GM18861 (cell line): ENCODE data around the gene TENT4B.

Source experiments
- ATAC-seq: cut with Tn5 transposase; IDR thresholded peaks from one replicate; pipeline ENCODE4 v1.9.1; 2021; ENCODE audit not compliant: unreplicated experiment

The TENT4B gene

GRCh38 chr16:50195276-50195675, 42.2 kb downstream of the TENT4B start:
- no peak for ATAC-seq

GRCh38 chr16:50195756-50196155, 42.6 kb downstream of the TENT4B start:
- no peak for ATAC-seq

DNA sequence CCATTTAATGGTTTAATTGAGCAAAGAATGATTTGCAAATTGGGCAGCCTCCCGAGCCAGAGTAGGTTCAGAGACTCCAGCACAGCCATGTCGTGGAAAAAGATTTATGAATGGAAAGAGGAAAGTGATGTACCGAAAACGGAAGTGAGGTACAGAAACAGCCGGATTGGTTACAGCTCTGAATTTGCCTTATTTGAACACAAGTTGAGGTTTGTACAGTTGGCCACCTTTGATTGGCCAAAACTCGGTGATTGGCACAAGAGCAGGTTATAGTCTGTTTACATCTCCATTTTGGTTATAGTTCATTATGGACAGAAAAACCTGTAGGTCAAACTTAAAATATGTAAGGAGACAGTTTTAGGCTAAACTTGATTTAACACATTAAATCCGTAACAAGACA, 44.5 kb downstream of the TENT4B start:
- no peak for ATAC-seq

- ATAC-seq, result no peak
These were observed 45.8 kb downstream of the TENT4B start for GRCh38 chr16:50198802-50199403.

DNA sequence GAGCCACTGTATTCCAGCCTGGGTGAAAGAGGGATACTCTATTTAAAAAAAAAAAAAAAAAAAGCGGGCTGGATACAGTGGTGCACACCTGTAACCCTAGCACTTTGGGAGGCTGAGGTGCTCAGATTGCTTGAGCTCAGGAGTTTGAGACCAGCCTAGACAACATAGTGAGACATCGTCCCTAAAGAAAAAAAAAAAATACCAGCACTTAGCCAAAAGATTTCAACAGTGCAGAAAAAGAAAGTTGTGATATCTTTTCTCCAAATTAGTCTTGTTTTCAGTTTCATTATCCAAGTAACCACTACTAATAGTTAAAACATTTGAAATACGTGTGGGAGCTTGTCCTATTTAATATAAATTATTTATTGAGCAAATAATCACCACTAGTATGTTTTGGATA, 48.7 kb downstream of the TENT4B start:
- ATAC-seq, result no peak

GRCh38 chr16:50202926-50203624, 50.0 kb downstream of the TENT4B start:
- no peak for ATAC-seq

- no peak for ATAC-seq
These were observed 50.6 kb downstream of the TENT4B start for GRCh38 chr16:50203681-50204080.

- ATAC-seq, result no peak
These were observed 51.5 kb downstream of the TENT4B start for GRCh38 chr16:50204453-50205108.

- ATAC-seq, result no peak
These were observed 54.5 kb downstream of the TENT4B start for GRCh38 chr16:50207652-50208051.

DNA sequence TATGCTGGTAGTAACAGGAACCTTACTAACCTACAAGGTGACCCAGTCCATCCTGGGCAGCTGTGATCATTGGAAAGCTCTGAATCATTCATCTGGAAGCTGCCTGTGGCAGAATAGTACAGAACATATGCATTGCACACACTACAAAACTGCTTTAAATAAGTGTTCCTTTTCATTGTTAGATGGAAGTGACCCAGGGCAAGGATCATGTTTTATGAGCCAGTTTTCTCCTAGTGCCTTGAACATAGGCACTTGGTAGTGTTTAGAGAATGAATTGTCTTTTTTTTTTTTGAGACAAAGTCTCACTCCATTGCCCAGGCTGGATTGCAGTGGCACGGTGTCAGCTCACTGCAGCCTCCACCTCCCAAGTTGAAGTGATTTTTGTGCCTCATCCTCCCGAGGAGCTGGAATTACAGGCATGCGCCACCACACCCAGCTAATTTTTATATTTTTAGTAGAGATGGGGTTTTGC, 55.4 kb downstream of the TENT4B start:
- no peak for ATAC-seq

DNA sequence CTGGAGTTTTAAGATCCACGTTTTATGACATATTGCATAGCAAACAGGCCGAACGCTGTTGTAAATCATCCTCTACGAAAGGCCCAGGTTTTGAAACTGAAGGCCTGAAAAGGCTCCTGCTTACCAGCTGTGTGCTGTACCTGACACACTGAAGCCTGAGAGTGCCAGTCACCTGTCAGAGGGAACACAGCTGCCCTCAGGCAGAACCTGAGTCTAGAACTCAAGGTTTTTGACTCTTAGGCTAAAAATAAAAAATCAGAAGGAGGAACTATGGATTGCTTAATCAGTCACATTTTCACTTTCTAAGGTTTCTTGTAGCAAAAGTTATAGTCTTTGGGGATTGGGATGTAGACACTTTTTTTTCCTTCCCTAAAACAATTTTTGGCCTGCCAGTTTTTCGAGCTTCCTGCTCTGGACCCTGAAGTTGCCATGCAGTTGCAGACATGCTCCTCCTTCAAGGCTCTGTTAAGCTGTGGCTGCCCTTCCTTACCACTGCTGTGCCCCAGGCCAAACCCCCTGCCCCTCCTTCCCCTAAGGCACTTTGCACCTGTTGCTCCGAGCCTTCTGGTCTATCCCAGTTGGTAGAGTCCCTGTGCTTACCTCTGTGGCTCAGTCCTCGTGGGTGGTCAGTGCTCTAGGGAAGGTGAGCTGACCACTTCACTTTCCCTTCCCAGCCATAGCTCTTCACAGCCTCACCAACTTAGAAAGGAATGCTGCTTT, 56.6 kb downstream of the TENT4B start:
- ATAC-seq, result no peak

DNA sequence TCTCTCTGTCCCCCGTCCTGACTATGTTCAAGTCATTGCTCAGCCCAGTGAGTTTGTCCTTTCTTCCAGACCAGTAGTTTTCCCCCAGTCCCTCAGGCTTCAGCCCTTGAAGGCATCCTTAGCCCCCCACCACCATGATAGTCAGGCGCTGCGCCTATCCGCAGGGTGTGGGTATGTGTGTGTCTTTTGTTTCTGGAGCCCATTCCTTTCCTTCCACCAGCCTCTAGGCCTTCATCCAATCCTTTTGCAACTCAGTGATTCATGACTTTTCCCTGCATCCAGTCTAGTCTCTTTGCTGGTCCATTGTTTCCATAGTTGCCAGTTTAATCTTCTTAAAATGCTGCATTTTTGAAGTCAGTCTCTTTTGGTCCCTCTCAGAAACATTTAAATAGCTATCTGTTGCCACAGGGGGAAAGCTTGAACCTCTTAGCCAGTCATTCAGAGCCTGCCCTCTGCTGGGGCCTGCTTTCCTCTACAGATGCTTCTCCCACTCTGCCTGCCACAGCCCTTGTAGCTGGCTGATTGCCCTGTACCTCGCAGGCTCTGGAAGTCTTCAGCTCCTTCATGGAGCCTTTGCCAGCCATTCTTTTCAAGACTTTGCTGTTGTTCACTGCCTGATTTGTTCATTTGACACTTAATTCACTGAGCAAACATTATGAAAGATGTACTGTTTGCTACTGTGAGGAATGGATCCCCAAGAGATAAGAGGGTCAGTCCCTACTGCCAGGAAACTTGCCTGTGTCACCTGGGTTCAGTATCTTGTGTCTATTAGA, 57.3 kb downstream of the TENT4B start:
- ATAC-seq, result peak; percentile 84

DNA sequence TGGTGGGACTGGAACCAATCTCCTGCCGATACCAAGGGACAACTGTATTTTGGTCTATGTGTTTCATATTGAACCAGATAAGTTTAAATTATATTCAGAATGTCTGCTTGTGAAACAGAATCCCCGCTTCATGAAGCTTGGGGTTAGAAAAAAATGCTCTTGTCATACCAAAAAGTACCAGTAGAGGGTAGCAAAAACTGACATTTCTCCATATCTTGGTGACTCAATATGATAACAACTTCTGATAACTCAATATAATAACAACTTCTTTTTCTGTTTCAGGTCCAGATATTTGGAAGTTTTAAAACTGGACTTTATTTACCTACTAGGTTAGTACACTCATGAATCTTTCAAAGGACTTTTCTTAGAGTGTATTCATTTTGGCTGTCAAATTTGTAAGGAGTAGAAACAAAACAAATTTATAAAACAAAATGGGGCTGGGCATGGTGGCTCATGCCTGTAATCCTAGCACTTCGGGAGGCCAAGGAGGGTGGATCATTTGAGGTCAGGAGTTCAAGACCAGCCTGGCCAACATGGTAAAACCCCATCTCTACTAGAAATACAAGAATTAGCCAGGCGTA, 60.9 kb downstream of the TENT4B start:
- no peak for ATAC-seq

- no peak for ATAC-seq
These were observed 62.6 kb downstream of the TENT4B start for GRCh38 chr16:50215680-50216079.

GRCh38 chr16:50216231-50216630, 63.1 kb downstream of the TENT4B start:
- ATAC-seq, result no peak

DNA sequence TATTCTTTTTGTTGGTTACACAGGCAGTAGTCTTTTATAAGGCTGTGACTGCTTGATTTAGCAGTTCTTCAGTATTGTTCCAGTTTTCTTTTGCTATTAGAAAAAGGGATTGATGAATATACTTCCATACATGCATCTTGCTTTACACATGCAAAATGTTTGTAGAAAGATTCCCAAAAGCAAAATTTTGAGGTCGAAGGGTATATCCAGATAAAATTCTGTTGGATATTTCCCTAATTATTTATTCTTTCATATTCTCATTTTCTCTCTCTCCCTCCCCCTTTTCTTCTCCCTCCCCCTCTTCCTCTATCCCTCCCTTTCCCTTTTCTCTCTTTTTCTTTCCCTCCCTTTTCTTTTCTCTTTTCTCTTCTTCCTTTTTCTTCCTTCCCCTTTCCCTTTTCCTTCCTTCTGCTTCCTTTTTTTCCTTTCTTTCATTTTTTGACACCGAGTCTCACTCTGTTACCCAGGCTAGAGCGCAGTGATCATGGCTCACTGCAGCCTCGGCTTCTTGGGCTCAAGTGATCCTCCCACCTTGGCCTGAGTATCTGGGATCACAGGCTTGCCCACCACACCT, 66.4 kb downstream of the TENT4B start:
- ATAC-seq, result no peak

GRCh38 chr16:50224286-50224685, 71.2 kb downstream of the TENT4B start:
- no peak for ATAC-seq

GRCh38 chr16:50227120-50227519, 74.0 kb downstream of the TENT4B start:
- no peak for ATAC-seq

- no peak for ATAC-seq
These were observed 74.6 kb downstream of the TENT4B start for GRCh38 chr16:50227665-50228064.

DNA sequence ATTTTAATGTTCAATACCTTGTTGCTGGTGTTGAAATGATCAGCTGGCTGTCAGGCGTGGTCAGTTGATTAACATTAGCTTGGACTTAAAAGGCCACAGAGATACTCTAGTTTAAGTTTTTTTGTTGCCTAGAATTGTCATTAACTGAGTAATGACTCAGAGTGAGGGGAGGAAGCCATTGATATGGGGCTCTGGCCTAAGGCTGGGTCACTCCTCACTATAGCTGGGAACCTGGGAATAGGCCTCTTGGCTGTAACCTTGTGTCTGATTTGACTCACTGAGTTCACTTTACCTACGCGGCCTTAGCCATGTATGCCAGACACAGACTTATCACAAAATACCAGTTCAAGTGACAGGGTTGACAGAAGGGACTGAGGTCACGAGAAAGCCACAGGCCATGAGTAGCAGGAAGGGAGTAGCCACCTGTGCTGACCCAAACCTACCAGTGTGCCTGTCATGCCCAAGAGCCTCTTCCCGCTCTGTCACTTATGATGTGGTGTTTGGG, 75.3 kb downstream of the TENT4B start:
- ATAC-seq, result no peak
